ENCODE data around the gene SOBP. TPM values are rescaled to one million over a fixed set of nuclear protein-coding genes. Genes with fewer than 3 reads are reported as not detected.

Gene SOBP
- total RNA-seq, 2 donors from 2014 or later = 1.5 to 1.9 TPM

GRCh38 chr6:107543567-107543966 lies 53.6 kb downstream of the SOBP start:
- DNase-seq = no peak
- H3K27me3 Mint-ChIP-seq (ENCODE audit: insufficient read depth) = no peaks in the 10 kb centered on the region
- H3K9me3 Mint-ChIP-seq = no peaks in the 10 kb centered on the region
- TF ChIP-seq CTCF (conservative IDR thresholded peaks at IDR 0.05) = no peak
- H3K36me3 ChIP-seq (ENCODE audit: control insufficient read depth, insufficient read depth, low read length) = no peaks in the 10 kb centered on the region
- H3K4me3 Mint-ChIP-seq = no peak overlapping the region
- H3K27me3 ChIP-seq (ENCODE audit: control insufficient read depth, insufficient read depth, low read length, poor library complexity, severe bottlenecking) = no peaks in the 10 kb centered on the region
- no peak overlapping the region for H3K27ac Mint-ChIP-seq
- H3K4me1 Mint-ChIP-seq = peaks cover 4% of the 10 kb centered on the region
- no peak overlapping the region for H3K27ac ChIP-seq (ENCODE audit: low read depth, low read length)
- no peaks in the 10 kb centered on the region for H3K9me3 ChIP-seq (ENCODE audit: control insufficient read depth, low read length)
- WGBS, 2 experiments (ENCODE audit: insufficient coverage in 1 of 2, insufficient read length in 1 of 2) = 91% methylated on average over 2 of the region's 2 CpGs; no CpG with 5 or more reads in 1 of the 2 experiments
- H3K4me1 ChIP-seq (ENCODE audit: control insufficient read depth, insufficient read depth, low read length) = no peaks in the 10 kb centered on the region
- no peak overlapping the region for H3K9ac ChIP-seq (ENCODE audit: extremely low read depth, low read length, poor library complexity, severe bottlenecking)
- H3K4me3 ChIP-seq (ENCODE audit: low read length) = no peak overlapping the region
- H3K36me3 Mint-ChIP-seq (ENCODE audit: low read depth) = no peaks in the 10 kb centered on the region

- no peaks in the 10 kb centered on the region for H3K27me3 ChIP-seq (ENCODE audit: control insufficient read depth, insufficient read depth, low read length, poor library complexity, severe bottlenecking)
- H3K27ac ChIP-seq (ENCODE audit: low read depth, low read length) = no peak overlapping the region
- no peak for TF ChIP-seq CTCF (conservative IDR thresholded peaks at IDR 0.05)
- Mint-ChIP-seq H3K27me3 (ENCODE audit: insufficient read depth) (no peaks in the 10 kb centered on the region), H3K36me3 (ENCODE audit: low read depth) (no peaks in the 10 kb centered on the region), H3K4me1 (peaks cover 4% of the 10 kb centered on the region), H3K9me3 (no peaks in the 10 kb centered on the region), H3K4me3 (no peak overlapping the region), H3K27ac (no peak overlapping the region)
- WGBS, 2 experiments (ENCODE audit: insufficient coverage in 1 of 2, insufficient read length in 1 of 2) = 89 to 92% methylated on average over 4 of the region's 4 CpGs
- H3K4me3 ChIP-seq (ENCODE audit: low read length) = no peak overlapping the region
- no peaks in the 10 kb centered on the region for H3K4me1 ChIP-seq (ENCODE audit: control insufficient read depth, insufficient read depth, low read length)
- DNase-seq = no peak
- no peak overlapping the region for H3K9ac ChIP-seq (ENCODE audit: extremely low read depth, low read length, poor library complexity, severe bottlenecking)
- no peaks in the 10 kb centered on the region for H3K36me3 ChIP-seq (ENCODE audit: control insufficient read depth, insufficient read depth, low read length)
- H3K9me3 ChIP-seq (ENCODE audit: control insufficient read depth, low read length) = no peaks in the 10 kb centered on the region
These were observed 55.8 kb downstream of the SOBP start for GRCh38 chr6:107545763-107546162.

GRCh38 chr6:107546691-107547450 lies 57.0 kb downstream of the SOBP start:
- Histone ChIP-seq H3K9ac (ENCODE audit: extremely low read depth, low read length, poor library complexity, severe bottlenecking) (no peak overlapping the region), H3K9me3 (ENCODE audit: control insufficient read depth, low read length) (no peaks in the 10 kb centered on the region), H3K4me1 (ENCODE audit: control insufficient read depth, insufficient read depth, low read length) (no peaks in the 10 kb centered on the region), H3K27ac (ENCODE audit: low read depth, low read length) (no peak overlapping the region), H3K36me3 (ENCODE audit: control insufficient read depth, insufficient read depth, low read length) (no peaks in the 10 kb centered on the region), H3K27me3 (ENCODE audit: control insufficient read depth, insufficient read depth, low read length, poor library complexity, severe bottlenecking) (no peaks in the 10 kb centered on the region), H3K4me3 (ENCODE audit: low read length) (no peak overlapping the region)
- TF ChIP-seq CTCF (conservative IDR thresholded peaks at IDR 0.05) = no peak
- Mint-ChIP-seq H3K27me3 (ENCODE audit: insufficient read depth) (no peaks in the 10 kb centered on the region), H3K36me3 (ENCODE audit: low read depth) (no peaks in the 10 kb centered on the region), H3K27ac (no peak overlapping the region), H3K4me3 (no peak overlapping the region), H3K4me1 (peaks cover 4% of the 10 kb centered on the region), H3K9me3 (no peaks in the 10 kb centered on the region)
- no peak for DNase-seq
- 74 to 84% methylated on average over 5 to 6 of the region's 6 CpGs for WGBS, 2 experiments (ENCODE audit: insufficient coverage in 1 of 2, insufficient read length in 1 of 2)

All from endodermal cell (in vitro differentiated cells).